ENCODE measurements around the gene NEK10. TPM values are rescaled to one million over a fixed set of nuclear protein-coding genes. Genes with fewer than 3 reads are reported as not detected.

The NEK10 gene
- total and polyA plus RNA-seq, 2 of the 13 experiments (the other 11 are each of a cell fraction or from before 2014, with no cell fraction given), result 2.8 to 14.2 TPM

DNA sequence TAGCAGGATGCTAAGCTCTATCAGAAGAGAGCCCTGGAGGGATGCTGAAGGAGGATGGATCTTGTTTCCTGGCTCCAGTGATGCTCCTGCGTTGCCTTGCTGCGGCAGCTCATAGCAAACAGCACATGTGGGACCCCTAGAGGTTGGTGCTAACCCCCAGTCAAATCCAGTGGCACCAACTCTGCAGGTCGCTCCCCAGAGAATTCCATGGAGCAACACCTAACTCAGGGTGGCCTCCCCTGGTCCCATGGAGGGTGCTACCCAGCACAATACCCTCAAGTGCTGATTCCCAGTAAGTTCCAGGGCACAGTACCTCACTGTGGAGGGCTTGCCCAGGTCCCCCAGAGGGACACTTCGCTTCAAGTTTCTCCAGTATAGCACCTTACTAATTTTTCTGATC lies 231.2 kb downstream of the NEK10 start (continued):
- TF ChIP-seq, protein P1, sequence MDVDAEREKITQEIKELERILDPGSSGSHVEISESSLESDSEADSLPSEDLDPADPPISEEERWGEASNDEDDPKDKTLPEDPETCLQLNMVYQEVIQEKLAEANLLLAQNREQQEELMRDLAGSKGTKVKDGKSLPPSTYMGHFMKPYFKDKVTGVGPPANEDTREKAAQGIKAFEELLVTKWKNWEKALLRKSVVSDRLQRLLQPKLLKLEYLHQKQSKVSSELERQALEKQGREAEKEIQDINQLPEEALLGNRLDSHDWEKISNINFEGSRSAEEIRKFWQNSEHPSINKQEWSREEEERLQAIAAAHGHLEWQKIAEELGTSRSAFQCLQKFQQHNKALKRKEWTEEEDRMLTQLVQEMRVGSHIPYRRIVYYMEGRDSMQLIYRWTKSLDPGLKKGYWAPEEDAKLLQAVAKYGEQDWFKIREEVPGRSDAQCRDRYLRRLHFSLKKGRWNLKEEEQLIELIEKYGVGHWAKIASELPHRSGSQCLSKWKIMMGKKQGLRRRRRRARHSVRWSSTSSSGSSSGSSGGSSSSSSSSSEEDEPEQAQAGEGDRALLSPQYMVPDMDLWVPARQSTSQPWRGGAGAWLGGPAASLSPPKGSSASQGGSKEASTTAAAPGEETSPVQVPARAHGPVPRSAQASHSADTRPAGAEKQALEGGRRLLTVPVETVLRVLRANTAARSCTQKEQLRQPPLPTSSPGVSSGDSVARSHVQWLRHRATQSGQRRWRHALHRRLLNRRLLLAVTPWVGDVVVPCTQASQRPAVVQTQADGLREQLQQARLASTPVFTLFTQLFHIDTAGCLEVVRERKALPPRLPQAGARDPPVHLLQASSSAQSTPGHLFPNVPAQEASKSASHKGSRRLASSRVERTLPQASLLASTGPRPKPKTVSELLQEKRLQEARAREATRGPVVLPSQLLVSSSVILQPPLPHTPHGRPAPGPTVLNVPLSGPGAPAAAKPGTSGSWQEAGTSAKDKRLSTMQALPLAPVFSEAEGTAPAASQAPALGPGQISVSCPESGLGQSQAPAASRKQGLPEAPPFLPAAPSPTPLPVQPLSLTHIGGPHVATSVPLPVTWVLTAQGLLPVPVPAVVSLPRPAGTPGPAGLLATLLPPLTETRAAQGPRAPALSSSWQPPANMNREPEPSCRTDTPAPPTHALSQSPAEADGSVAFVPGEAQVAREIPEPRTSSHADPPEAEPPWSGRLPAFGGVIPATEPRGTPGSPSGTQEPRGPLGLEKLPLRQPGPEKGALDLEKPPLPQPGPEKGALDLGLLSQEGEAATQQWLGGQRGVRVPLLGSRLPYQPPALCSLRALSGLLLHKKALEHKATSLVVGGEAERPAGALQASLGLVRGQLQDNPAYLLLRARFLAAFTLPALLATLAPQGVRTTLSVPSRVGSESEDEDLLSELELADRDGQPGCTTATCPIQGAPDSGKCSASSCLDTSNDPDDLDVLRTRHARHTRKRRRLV (CRISPR knock-in tag; IDR thresholded peaks at IDR 0.05), result no peak
- TF ChIP-seq ZNF296 (CRISPR knock-in tag; conservative IDR thresholded peaks at IDR 0.05), result no peak
- TF ChIP-seq SNRNP70 (IDR thresholded peaks at IDR 0.05; ENCODE audit: low read depth, low read length), result no peak
- TF ChIP-seq ZSCAN25 (CRISPR knock-in tag; IDR thresholded peaks at IDR 0.05), result no peak
- no peak for TF ChIP-seq TCF7L2 (IDR thresholded peaks at IDR 0.05; ENCODE audit: low read depth, low read length)
- TF ChIP-seq PAX8 (CRISPR knock-in tag; IDR thresholded peaks at IDR 0.05; ENCODE audit: borderline replicate concordance), result no peak
- TF ChIP-seq ZBTB38 (CRISPR knock-in tag; IDR thresholded peaks at IDR 0.05), result no peak
- no peak for TF ChIP-seq ZNF670 (CRISPR knock-in tag; IDR thresholded peaks at IDR 0.05; ENCODE audit: borderline replicate concordance)
- TF ChIP-seq ZBTB1 (CRISPR knock-in tag; IDR thresholded peaks at IDR 0.05; ENCODE audit: borderline replicate concordance), result no peak
- TF ChIP-seq, protein P2, sequence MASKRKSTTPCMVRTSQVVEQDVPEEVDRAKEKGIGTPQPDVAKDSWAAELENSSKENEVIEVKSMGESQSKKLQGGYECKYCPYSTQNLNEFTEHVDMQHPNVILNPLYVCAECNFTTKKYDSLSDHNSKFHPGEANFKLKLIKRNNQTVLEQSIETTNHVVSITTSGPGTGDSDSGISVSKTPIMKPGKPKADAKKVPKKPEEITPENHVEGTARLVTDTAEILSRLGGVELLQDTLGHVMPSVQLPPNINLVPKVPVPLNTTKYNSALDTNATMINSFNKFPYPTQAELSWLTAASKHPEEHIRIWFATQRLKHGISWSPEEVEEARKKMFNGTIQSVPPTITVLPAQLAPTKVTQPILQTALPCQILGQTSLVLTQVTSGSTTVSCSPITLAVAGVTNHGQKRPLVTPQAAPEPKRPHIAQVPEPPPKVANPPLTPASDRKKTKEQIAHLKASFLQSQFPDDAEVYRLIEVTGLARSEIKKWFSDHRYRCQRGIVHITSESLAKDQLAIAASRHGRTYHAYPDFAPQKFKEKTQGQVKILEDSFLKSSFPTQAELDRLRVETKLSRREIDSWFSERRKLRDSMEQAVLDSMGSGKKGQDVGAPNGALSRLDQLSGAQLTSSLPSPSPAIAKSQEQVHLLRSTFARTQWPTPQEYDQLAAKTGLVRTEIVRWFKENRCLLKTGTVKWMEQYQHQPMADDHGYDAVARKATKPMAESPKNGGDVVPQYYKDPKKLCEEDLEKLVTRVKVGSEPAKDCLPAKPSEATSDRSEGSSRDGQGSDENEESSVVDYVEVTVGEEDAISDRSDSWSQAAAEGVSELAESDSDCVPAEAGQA (IDR thresholded peaks at IDR 0.05; ENCODE audit: low read depth), result no peak
- TF ChIP-seq, protein P2 (CRISPR knock-in tag; IDR thresholded peaks at IDR 0.05; ENCODE audit: borderline replicate concordance), result no peak

Measured in HepG2 (cell line).